GM21447 (cell line): ENCODE results near the gene HSPE1.
A peak's percentile ranks its signal among the peaks of the same experiment; 100 is the strongest.
"Not testable (repeated sequence)": the region's sequence is repeated elsewhere in the genome, so short reads cannot be mapped to it uniquely, and the experiment has no call there.

Experiments
- ATAC-seq: cut with Tn5 transposase; IDR thresholded peaks from one replicate; pipeline ENCODE4 v1.9.1; 2021; ENCODE audit not compliant: unreplicated experiment

The HSPE1 gene

DNA sequence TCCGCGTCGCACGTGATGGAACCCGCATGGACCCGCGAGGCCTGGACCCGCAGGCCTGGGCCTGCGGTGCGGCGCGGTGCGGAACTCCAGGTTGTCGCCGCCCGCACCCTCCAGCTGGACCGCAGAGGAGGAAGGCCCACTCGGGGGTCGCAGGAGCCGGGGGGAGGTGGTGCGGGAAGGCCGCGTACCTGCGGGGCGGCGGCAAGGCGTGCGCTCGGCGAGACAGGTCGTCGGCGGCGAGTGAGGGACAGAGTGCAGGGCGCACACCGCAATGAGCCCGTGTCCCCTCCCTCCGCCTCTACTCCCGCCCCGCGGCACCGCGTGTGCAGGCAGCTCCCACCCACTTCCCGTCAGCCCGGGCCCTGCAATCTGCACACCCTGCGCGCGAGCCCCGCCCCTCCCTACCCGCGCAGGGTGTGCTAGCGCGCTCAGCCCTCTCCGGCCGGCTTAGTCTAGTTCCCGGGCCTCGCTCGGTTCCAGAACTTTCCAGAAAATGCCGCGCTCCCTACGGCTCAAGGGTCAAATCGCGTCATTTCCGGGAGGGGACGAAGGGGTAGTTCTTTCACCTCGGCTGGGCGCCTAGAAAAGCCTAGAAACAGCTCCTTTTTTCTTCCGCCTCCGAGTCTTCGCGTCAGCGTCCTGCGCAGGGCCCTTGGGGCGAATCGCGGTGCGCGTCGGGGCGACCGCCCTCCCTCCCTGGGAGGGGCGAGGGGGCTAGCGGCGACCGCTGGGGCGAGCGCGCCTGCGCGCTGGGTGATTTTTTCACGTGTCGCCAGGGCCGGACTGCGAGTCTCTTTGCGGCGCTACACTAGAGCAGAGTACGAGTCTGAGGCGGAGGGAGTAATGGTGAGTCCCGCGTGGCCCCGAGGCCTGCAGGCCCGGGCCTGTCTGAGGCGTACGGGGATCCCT lies at the start of gene HSPE1, which contains the start of gene HSPD1:
Gene HSPE1, plus strand, starts transcription at position 786 of the 909 bp plus-strand sequence. Its CDS starts 58 bp downstream, at position 844.
Gene HSPD1, minus strand, starts transcription at position 247 of the 909 bp plus-strand sequence. CDS start 992 bp downstream, outside the sequence.
- ATAC-seq: peak; percentile 72

DNA sequence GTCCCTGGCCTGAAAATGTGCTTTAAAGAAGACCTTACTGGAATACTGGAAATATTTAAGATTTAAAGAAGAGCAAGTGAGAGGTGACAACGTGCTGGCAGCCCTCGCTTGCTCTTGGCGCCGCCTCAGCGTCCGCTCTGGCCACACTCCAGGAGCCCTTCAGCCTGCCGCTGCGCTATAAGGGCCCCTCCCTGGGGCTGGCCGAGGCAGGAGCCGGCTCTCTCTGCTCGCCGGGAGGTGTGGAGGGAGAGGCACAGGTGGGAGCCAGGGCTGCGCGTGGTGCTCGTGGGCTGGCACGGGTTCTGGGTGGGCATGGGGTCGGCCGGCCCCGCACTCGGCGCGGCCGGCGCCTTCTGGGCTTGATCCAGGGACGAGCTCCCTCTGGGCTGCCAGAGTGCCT lies 49.7 kb upstream of the HSPE1 start:
- no peak for ATAC-seq

DNA sequence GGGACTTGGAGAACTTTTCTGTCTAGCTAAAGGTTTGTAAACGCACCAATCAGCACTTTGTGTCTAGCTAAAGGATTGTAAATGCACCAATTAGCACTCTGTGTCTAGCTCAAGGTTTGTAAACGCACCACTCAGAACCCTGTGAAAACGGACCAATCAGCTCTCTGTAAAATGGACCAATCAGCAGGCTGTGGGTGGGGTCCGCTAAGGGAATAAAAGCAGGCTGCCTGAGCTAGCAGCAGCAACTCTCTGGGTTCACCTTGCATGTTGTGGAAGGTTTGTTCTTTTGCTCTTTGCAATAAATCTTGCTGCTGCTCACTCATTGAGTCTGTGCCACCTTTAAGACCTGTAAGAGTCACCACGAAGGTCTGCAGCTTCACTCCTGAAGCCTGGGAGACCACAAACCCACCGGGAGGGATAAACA lies 49.2 kb upstream of the HSPE1 start:
- ATAC-seq: not testable (repeated sequence)

DNA sequence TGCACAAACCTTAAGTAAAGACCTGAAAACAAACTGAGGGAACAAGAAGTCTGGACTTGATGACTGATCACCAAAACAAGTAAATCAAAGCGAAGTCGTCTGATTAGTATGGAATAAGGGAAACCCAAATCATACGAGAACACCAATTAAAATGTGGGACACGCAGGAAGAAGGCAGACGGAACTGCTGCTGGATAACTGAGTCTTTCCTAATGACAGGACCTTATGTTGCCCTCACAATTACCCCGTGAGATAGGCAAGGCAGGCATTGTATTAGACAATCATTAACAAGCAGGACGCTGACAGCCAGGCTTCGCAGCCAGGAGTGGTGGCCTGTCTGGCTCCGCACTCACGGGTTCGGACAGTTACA lies 47.4 kb upstream of the HSPE1 start:
- no peak for ATAC-seq

DNA sequence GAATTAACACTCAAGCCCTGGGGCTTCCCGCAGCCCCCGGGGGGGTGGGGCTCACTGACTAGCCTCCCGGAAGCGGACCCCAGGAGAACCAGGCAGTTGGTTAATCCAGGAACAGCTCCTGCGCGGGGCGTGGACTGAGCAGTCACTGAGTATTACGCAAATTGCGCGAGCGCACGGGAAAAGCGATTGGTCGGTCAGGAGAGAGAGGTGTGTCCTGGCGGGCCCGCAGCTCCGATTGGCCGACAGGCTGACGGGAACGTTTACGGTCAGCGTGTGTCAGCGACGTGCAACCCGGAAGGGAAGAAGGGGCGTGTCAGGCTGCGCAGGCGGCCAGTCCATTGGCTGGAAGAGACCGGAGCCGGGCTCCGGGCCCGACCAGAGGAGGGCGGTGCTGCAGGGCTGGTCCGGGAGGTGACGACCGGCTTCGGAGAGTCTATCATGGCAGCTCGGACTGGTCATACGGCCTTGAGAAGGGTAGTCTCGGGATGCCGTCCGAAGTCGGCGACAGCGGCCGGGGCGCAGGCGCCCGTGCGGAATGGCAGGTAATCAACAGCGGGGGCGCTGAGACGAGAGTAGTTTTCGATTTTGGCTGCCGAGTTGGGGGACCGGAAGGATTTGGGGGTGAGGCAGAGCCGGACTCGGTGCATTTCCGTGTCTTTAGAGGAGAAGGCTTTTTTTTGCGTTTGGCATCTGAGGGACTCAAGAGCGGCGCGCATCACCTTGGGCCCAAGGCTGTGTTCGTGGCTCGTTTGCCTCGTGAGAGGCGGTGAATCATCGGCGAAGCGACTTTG lies 46.9 kb upstream of the HSPE1 start, which contains the start of gene COQ10B:
Gene COQ10B, plus strand, starts transcription at position 430 of the 791 bp plus-strand sequence. Its CDS starts 9 bp downstream, at position 439.
- peak; percentile 90 for ATAC-seq

DNA sequence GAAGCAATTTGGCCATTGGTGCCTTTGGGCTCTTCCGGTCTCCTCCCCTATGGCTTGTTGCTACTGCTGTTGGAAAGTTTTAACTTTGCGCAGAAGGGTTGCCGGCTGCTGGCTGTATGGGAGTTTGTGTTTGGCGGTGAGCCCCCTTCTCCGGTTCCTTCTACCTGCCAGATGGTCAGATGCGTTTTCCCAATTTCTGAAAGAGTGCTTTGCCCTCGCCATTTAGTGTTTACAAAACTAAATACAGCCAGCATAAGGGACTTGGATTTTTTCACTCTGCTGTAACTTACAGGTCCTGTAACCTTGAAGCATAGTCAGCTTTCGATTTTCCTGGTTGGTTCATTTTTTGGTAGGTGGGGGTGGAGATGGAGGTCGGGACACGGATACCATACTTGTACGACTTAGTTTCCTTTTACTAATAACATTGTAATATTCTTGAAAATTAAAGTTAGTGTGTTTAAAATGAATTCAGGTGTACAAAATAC lies 46.2 kb upstream of the HSPE1 start:
- ATAC-seq: peak; percentile 39

DNA sequence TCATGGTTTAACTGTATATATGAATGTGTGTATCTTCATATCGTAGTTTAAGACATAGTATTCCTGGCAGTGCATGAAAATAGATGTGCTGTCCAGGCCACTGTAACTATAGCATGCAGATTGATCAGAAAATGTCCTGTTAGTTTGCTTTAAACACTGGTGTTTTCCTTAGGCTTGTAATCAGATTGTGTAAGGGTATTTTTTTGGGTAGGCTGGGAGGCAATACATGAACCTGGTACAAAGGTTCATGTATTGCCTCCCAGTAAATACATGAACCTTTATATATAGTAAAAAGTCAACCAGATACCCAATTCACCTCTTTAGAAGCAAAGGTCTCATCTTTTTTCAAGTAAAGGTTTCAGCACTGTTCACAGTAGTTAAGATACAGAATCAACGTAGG lies 45.3 kb upstream of the HSPE1 start:
- no peak for ATAC-seq

DNA sequence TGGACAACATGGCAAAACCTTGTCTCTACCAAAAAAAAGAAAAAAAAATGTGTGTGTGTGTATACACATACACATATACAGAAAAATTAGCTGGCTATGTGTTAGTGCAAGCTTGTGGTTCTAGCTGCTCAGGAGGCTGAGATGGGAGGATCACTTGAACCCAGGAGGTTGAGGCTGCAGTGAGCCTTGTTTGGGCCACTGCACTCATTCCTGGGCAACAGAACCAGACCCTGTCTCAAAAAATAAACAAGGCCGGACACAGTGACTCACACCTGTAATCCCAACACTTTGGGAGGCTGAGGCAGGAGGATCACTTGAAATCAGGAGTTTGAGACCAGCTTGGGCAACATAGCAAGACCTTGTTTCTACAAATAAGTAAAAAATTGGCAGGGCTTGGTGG lies 44.8 kb upstream of the HSPE1 start:
- no peak for ATAC-seq

DNA sequence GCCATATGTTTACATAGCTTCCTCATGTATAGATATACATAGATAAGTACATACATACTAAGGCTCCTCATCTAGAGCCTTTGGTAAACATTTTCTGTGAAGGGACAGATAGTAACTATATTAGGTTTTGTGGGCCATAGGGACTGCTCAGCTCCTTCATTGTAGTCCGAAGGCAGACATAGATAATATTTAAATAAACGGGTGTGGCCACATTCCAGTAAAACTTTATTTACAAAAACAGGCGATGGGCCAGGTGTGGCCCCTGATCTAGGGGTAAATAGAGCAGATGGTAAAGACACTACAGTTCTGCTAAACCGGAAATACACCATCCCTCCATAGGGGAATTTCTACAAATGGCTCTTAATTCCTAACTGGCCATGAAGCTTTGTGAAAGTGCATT lies 39.5 kb upstream of the HSPE1 start:
- ATAC-seq: no peak

DNA sequence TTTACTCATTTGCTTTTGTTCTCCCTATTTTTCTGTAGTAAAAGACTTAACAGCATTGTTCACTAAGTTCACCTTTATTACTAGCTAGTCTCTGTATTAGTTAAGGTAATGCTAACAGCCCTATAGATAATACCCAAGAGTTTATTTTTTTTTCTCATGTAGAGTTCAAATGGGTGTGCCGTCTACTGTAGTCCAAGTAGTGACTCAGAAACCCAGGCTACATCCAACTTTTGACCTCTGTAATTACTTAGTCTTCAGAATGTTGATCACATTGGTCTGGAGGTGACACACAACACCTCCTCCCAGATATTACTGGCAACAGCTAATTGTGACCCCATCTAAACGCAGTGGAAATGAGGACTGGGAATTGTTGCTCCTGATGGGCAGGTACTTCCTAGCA lies 39.1 kb upstream of the HSPE1 start:
- no peak for ATAC-seq

DNA sequence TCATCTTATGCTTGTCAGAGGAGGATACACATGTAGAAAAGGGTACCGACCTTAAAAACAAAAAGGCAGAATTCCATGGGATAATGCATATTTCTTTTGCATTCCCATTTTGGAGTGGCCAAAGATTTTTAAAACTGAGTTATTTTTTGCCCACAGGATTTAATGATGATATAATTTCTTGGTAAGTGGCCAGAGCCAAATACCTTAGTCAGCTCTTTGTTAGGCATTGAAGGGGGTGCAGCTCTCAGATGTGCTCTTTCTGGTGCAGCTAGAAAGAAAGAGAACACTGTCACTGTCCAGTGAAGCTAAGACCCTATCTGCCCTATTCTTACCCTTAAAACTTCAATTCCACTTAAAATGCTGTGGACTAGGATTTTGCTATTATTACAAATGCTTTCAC lies 36.0 kb upstream of the HSPE1 start:
- no peak for ATAC-seq

DNA sequence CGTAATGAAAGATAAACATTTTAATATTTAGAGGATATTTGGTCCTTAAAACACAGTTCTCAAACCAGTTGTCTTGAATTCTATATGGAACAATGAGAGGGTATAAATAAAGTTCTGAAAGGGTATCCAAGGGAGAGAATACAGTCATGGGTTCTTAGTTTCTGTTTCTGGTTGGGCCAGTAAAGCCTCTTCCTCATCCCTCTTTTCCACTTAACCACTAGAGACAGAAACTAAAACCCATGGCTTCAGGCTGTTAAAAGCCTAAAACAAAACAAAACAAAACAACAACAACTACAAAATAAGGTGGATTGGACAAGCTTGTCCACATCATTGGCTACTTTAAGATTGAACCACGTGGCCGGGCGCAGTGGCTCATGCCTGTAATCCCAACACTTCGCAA lies 28.0 kb upstream of the HSPE1 start:
- ATAC-seq: no peak

DNA sequence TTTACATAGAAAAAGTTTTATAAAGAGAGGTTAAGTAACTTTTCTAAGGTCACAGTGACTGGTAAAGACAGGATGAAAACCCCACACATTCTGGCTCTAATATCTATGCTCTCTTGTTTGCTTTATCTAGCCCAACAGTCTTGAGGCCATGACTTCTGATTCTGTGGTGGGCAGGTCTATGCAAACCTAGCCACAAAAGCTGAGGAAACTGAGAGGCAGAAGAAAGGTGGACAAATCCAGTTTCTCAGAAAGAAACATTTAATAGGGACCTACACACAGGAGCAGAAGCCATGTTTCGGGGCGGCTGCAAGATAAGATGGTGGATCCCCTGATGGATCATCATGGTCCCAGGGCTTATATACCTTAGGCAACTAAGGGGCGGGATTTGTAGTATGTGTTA lies 22.4 kb upstream of the HSPE1 start:
- ATAC-seq: no peak

DNA sequence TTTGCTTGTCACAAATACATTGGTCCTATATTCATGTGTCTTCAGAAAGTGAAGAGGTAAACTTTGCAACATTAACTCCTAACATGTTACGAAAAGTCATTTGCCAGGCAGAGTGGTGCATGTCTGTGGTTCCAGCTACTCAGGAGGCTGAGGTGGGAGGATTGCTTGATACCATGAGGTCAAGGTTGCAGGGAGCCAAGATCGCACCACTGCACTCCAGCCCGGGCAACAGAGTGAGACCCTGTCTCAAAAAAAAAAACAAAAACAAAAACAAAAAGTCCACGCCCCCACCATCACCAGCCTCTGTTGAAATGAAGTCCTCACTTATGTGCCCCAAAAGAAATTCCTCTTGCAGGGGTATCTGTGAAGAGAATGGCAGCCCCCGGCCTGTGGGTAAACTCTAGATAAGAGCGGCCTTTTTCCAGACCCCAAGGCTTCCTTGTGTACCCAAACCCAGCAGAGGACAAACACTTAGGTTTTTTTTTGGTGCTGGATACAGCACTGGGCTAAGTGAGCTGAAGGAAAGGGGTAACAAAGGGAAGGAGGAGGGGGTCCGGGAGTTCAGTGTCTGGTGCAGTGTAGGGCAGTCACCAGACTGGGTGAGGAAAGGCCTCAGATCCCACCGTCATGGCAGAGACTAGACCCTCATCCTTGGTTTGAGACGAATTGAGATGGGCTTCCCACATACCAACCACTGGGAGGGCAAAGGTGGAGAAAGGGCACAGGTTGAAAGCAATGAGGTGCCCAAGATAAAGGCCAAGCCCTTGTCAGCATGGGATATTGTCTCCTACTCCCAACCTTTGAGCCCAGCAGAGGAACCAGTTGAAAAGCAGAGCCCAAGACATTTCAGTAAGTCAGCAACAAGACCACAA lies 19.8 kb upstream of the HSPE1 start:
- no peak for ATAC-seq

DNA sequence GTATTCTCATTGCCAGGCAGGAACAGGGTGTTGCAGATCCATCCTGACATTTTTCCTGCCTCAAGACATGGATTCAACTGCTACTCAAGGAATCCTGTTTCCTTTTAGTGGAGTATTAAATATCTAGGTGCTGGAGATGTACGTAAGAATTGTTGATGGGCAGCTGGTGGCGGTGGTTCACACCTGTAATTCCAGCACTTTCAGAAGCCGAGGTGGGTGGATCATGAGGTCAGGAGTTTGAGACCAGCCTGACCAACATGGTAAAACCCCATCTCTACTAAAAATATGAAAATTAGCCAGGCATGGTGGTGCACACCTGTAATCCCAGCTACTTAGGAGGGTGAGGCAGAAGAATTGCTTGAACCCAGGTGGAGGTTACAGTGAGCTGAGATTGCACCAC lies 15.9 kb upstream of the HSPE1 start:
- ATAC-seq: not testable (repeated sequence)

DNA sequence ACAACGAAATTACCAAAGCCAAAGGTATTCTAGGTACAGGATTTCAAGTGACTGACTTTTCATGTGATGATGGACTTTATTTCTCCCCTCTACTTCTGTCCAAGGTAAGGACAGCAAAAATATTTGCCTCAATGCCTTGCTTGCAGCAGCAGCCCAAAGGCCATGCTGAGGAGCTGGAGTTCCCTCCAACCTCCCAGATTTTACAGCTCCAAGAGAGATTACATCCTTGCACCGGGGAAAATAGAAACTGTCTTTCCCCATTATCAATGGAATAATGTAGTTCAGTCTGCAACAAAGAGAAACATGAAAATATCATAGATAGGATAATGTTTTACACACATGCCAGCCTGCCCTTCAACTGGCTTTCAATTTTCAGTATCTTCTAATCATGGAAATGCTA lies 14.0 kb upstream of the HSPE1 start:
- no peak for ATAC-seq

DNA sequence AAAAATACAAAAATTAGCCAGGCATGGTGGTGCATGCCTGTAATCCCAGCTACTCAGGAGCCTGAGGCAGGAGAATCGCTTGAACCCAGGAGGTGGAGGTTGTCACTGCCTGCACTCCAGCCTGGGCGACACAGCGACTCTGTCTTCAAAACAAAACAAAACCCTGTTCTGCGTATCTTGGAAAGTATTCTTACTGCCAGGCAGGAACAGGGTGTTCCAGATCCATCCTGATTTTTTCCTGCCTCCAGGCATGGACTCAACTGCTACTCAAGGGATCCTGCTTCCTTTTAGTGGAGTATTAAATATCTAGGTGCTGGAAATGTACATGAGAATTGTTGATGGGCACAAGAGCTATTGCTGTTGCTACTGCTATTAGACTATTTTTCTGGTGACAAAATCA lies 12.8 kb upstream of the HSPE1 start:
- no peak for ATAC-seq

DNA sequence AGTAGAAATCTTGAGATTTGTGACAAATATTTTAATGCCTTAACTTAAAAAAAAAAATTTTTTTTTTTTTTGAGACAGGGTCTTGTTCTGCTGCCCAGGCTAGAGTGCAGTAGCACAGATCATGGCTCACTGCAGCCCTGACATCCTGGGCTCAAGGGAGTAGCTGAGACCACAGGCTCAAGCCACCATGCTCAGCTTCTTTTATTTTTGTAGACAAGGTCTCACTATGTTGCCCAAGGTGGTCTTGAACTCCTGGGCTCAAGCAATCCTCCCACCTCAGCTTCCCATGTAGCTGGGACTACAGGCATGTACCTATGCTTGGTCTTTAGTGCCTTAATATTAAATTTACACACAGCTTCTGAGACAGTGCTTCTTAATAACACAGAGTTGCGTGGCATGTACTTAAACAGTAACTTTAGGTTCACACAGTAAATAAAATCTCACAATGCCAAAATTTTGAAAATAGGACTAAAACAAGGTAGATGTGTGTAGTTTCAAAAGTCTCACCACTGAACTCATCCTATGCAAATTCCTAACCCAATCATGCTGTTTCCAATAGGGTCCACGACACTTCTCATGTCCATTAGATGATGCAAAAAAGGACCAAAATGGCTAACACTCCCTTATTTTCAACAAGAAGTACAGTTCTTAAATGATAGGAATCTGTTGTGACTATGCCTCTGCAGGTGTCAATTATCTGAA lies 4.6 kb upstream of the HSPE1 start:
- no peak for ATAC-seq

DNA sequence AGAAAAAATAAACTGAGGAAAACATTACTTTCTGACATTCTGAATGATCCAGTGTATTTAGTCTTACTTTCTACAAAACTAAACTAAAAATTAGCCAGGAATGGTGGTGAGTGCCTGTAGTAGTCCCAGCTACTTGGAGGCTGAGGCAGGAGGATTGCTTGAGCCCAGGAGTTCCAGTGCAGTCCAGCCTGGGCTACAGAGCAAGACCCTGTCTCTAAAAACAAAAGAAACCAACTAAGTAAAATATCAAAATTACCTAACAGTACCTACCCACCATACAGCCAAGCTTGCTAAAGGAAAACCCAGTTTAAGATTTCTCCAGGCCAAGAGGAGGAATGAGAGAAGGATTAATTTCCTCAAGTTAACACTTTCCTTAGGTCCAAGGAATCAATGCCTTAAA lies 3.5 kb upstream of the HSPE1 start:
- no peak for ATAC-seq

DNA sequence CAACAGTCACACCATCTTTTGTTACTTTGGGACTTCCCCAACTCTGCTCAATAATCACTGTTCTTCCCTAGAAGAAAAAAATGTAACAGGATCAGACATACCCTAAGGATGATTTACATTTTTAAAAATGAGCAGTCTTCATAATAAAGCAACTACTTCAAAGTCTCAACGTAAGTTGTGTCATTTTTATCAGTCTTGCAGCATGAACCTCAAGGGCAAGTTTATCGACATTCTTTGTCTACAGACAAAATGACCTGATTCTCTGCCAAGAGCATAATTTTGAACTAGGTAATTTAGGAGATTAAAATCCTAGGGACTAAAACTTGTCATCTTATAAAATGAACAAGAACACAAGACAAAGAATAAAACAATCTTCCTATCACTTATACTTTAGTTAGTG lies 2.9 kb upstream of the HSPE1 start:
- ATAC-seq: no peak
